ENCODE results near the gene SNRK.

SNRK gene

DNA sequence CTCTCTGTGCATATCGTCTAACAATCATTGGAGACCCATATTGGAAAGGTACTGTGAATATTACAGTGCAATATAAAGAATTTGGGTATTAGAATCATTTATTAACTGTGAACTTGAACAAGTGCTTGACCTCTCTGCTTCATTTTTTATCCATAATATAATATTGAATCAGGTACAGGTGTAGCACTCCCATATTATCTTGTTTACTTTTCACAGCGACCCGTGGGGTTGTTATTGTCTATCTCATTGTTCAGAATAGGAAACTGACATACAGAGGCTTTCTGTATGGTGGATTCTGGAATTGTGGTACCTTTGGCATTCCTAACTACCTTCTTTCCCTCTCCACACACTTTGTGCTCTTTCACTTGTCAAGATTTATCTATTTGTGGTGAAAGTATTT is 17.8 kb downstream of the SNRK start:
- TF ChIP-seq, protein P1, sequence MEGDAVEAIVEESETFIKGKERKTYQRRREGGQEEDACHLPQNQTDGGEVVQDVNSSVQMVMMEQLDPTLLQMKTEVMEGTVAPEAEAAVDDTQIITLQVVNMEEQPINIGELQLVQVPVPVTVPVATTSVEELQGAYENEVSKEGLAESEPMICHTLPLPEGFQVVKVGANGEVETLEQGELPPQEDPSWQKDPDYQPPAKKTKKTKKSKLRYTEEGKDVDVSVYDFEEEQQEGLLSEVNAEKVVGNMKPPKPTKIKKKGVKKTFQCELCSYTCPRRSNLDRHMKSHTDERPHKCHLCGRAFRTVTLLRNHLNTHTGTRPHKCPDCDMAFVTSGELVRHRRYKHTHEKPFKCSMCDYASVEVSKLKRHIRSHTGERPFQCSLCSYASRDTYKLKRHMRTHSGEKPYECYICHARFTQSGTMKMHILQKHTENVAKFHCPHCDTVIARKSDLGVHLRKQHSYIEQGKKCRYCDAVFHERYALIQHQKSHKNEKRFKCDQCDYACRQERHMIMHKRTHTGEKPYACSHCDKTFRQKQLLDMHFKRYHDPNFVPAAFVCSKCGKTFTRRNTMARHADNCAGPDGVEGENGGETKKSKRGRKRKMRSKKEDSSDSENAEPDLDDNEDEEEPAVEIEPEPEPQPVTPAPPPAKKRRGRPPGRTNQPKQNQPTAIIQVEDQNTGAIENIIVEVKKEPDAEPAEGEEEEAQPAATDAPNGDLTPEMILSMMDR (IDR thresholded peaks at IDR 0.05; ENCODE audit: insufficient read depth, low read depth, low read length, missing control alignments) = no peak
- H3K4me3 ChIP-seq (ENCODE audit: low read length) = no peak overlapping the region
- no peak for DNase-seq (ENCODE audit: low read depth)

DNA sequence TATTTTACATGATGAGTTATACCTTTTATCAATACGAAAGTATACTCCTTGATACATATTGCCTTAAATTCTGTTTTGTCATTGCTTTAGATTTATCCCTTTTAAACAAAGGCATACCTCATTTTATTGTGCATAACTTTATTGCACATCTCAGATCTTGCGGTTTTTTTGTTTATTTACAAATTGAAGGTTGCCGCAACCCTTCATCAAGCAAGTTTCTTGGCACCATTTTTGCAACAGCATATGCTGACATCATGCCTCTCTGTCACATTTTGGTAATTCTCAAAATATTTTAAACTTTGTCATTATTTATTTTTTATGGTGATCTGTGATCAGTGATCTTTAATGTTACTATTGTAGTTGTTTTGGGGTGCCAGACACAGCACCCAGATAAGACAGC is 20.9 kb downstream of the SNRK start:
- DNase-seq (ENCODE audit: low read depth) = no peak
- no peak overlapping the region for H3K4me3 ChIP-seq (ENCODE audit: low read length)
- TF ChIP-seq, protein P1 (IDR thresholded peaks at IDR 0.05; ENCODE audit: insufficient read depth, low read depth, low read length, missing control alignments) = no peak

DNA sequence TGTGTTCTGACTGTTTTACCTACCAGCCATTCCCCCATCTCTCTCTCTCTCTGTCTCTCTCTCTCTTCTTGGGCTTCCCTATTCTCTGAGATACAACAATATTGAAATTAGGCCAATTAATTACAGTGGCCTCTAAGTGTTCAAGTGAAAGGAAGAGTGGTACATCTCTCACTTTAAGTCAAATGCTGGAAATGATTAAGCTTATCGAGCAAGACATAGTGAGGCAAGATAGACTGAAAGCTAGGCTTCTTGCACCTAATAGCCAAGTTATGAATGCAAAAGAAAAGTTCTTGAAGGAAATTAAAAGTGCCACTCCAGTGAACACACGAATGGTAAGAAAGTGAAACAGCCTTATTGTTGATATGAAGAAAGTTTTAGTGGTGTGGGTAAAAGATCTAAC is 21.3 kb downstream of the SNRK start:
- no peak for DNase-seq (ENCODE audit: low read depth)
- TF ChIP-seq, protein P1 (IDR thresholded peaks at IDR 0.05; ENCODE audit: insufficient read depth, low read depth, low read length, missing control alignments) = no peak
- no peak overlapping the region for H3K4me3 ChIP-seq (ENCODE audit: low read length)

DNA sequence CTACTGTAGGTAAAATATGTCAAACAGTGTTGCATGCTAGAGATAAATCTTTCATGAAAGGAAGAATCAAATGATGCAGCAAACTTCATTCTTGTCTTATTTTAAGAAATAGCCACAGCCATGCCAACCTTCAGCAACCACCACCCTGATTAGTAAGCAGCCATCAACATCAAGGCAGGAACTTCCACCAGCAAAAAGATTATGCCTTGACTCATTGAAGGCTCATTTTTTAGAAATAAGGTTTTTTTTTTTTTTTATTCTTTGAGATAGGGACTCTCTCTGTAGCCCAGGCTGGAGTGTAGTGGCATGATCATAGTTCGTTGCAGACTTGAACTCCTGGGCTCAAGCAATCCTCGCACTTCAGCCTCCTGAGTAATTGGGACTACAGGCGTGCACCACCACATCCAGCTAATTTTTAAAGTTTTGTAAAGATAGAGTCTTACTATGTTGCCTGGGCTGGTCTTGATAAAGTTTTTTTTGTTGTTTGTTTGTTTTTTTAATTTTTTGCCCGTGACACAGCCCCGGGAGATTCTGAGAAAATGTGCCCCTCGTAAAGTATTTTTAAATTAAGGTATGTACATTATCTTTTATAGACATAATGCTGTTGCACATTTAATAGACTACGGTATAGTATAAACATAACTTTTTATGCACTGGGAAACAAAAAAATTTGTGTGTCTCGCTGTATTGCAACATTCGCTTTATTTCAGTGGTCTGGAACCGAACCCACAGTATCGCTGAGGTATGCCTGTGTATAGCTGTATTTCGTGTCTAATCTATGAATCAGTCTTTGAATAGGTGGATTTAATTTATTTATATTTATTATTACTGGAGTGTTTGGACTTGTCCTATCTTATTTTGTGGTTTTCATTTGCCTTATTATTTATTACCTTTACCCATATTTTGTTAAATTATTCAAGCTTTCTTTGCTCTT is 23.3 kb downstream of the SNRK start:
- TF ChIP-seq, protein P1 (IDR thresholded peaks at IDR 0.05; ENCODE audit: insufficient read depth, low read depth, low read length, missing control alignments) = no peak
- no peak overlapping the region for H3K4me3 ChIP-seq (ENCODE audit: low read length)
- no peak for DNase-seq (ENCODE audit: low read depth)

DNA sequence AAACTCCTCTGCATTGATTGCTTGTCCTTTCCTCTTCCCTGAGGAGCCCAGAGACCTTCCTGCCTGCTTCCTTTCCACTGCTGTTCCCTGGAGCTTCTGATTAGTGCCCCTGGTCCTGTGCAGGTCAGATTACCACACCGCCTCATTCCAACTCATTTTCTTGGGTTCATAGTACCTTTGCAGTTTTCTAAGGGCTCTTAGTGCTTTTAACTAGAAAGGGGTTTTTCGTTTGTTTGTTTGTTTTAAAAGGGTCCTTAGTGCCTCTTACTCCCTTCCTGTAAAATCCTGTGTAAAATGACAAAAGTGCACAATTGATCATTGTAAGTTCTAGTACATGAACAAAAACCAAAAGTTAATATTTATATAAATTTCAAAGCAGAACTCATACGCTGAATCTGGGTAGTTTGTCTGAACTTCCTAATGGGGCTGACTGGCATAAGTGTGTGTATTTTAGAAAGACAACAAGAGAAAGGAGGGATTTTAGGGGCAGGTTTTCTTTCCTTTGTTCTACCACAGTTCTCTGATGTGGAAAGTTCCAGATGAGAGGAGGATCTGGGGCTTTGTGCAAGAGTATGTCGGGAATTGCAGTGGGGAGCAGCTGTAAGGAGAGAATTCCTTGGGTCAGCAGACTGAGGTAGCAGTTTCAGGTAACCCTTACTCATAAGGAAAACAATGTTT is 30.6 kb downstream of the SNRK start:
- no peak overlapping the region for H3K4me3 ChIP-seq (ENCODE audit: low read length)
- peak; percentile 65 for DNase-seq (ENCODE audit: low read depth)
- TF ChIP-seq, protein P1 (IDR thresholded peaks at IDR 0.05; ENCODE audit: insufficient read depth, low read depth, low read length, missing control alignments) = no peak

DNA sequence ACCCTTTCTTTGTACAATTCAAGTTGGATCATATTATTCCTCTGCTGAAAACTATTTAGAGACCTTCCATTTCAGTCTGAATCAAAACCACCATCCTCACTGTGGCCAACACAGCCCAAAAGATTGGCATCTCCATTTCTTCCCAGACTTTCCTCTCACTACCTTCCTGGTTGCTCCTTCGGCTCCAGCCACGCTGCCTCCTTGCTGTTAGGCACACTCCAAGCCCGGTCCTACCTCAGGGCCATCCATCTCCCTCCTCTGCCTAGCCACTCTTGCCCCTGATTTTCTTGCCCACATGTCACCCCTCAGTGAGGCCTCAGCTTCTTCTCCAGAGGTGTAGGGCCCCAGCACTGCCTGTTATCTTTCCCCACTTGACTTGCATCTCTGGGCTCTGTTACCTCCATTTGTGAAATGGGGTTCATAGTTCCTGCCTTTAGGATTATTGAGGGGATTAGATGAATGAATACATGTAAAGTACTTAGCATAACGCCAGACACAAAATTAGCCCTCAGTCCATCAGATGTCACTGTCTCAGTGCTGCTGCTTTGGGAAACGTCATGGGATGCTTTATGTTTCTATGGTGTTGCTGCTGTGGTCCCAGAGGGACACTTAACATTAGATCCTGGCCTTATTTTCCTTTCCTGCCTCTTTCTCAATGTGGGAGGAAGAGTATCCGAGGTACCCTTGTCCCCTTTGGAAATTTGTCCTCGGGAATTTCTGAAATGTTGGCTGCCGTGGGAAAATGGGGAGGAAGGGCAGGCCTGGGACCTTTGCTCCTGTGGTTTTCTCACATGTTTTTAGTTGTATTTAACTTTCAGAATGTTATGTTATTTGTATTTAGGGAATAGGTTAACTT is 31.3 kb downstream of the SNRK start:
- DNase-seq (ENCODE audit: low read depth) = no peak
- no peak overlapping the region for H3K4me3 ChIP-seq (ENCODE audit: low read length)
- TF ChIP-seq, protein P1 (IDR thresholded peaks at IDR 0.05; ENCODE audit: insufficient read depth, low read depth, low read length, missing control alignments) = no peak
